CD14-positive monocyte (primary cell): ENCODE measurements around the gene ZBP1. TPM values are rescaled to one million over a fixed set of nuclear protein-coding genes. Genes with fewer than 3 reads are reported as not detected.

ENCODE experiments used
- DNase-seq, 3 donors: peaks; one replicate each; pipeline ENCODE4 v3.0.0-alpha.2; 2011 to 2022
- H2AFZ ChIP-seq: 2 replicates; pipeline ENCODE4 v1.6.0; 2012; ENCODE audit warnings: mild to moderate bottlenecking, low read depth, low read length, inconsistent platforms; ENCODE audit not compliant: insufficient read depth, poor library complexity, severe bottlenecking
- H3K27ac ChIP-seq, 2 donors: 1 replicate in 1 of 2; 2 replicates in 1 of 2; pipeline ENCODE4 v1.5.1; 2012 to 2013; ENCODE audit warnings: low read length in 2 of 2, control low read depth in 1 of 2, inconsistent platforms in 1 of 2, low read depth in 1 of 2, mild to moderate bottlenecking in 1 of 2
- H3K27me3 ChIP-seq, 2 donors: one replicate each; pipeline versions ENCODE4 v1.6.0 to v1.6.1; 2011 to 2013; ENCODE audit warnings: low read length in 2 of 2; ENCODE audit not compliant: control insufficient read depth in 2 of 2, insufficient read depth in 2 of 2
- H3K36me3 ChIP-seq, 2 donors: replicated peaks in 1 of 2; 1 replicate in 1 of 2; 2 replicates in 1 of 2; pipeline versions ENCODE4 v1.5.1 to v1.6.1; 2012 to 2013; ENCODE audit warnings: low read length in 2 of 2, control low read depth in 1 of 2, inconsistent platforms in 1 of 2, mild to moderate bottlenecking in 1 of 2; ENCODE audit not compliant: insufficient read depth in 2 of 2, control insufficient read depth in 1 of 2
- H3K4me1 ChIP-seq, 2 donors: 1 replicate in 1 of 2; 2 replicates in 1 of 2; pipeline versions ENCODE4 v1.5.1 to v1.6.1; 2012 to 2013; ENCODE audit warnings: low read length in 2 of 2, control low read depth in 1 of 2, inconsistent platforms in 1 of 2, mild to moderate bottlenecking in 1 of 2, moderate library complexity in 1 of 2; ENCODE audit not compliant: insufficient read depth in 2 of 2, control insufficient read depth in 1 of 2
- H3K4me2 ChIP-seq: replicated peaks from 2 replicates; pipeline ENCODE3; 2012; ENCODE audit warnings: low read length, moderate library complexity, mild to moderate bottlenecking; ENCODE audit not compliant: poor library complexity, severe bottlenecking; ENCODE audit errors: extremely low read depth
- H3K4me3 ChIP-seq, 3 experiments: fragments of 200-600 bp in 1 of 3; sonication (generic) in 1 of 3; replicated peaks in 1 of 3; 1 replicate in 2 of 3; 2 replicates in 1 of 3; pipeline ENCODE4 v1.5.1; 2011 to 2013; ENCODE audit warnings: low read length in 3 of 3, mild to moderate bottlenecking in 3 of 3, control low read depth in 2 of 3, low read depth in 2 of 3, inconsistent platforms in 1 of 3, moderate library complexity in 1 of 3
- H3K79me2 ChIP-seq: 2 replicates; pipeline ENCODE4 v1.6.0; 2012; ENCODE audit warnings: mild to moderate bottlenecking, control low read depth, inconsistent platforms, low read length, moderate library complexity; ENCODE audit not compliant: insufficient read depth
- H3K9ac ChIP-seq: 2 replicates; pipeline ENCODE4 v1.6.0; 2017; ENCODE audit warnings: low read length, mild to moderate bottlenecking; ENCODE audit not compliant: insufficient read depth, poor library complexity, severe bottlenecking
- H3K9me3 ChIP-seq, 2 donors: replicated peaks in 1 of 2; 1 replicate in 1 of 2; 2 replicates in 1 of 2; pipeline versions ENCODE4 v1.5.1 to v1.6.1; 2012 to 2013; ENCODE audit warnings: low read length in 2 of 2, control low read depth in 1 of 2; ENCODE audit not compliant: control insufficient read depth in 1 of 2, insufficient read depth in 1 of 2
- H4K20me1 ChIP-seq: 2 replicates; pipeline ENCODE4 v1.6.0; 2012; ENCODE audit warnings: mild to moderate bottlenecking, low read length, control low read depth, moderate library complexity; ENCODE audit not compliant: insufficient read depth
- H3K27ac Mint-ChIP-seq, 7 donors: one replicate each; pipeline ENCODE4 v1.8.0; 2020; ENCODE audit warnings: mild to moderate bottlenecking in 7 of 7, mixed read lengths in 7 of 7, moderate library complexity in 6 of 7, inconsistent platforms in 2 of 7
- H3K27me3 Mint-ChIP-seq, 3 donors: one replicate each; pipeline ENCODE4 v1.8.0; 2021 to 2022; ENCODE audit warnings: low read depth in 3 of 3, mild to moderate bottlenecking in 3 of 3, mixed read lengths in 3 of 3, moderate library complexity in 3 of 3, inconsistent platforms in 1 of 3
- H3K36me3 Mint-ChIP-seq, 2 donors: one replicate each; pipeline ENCODE4 v1.8.0; 2020; ENCODE audit warnings: mixed read lengths in 2 of 2, inconsistent platforms in 1 of 2, mild to moderate bottlenecking in 1 of 2
- H3K4me1 Mint-ChIP-seq: one replicate; pipeline ENCODE4 v1.8.0; 2020; ENCODE audit warnings: mild to moderate bottlenecking, mixed read lengths
- H3K4me3 Mint-ChIP-seq, 2 donors: one replicate each; pipeline ENCODE4 v1.8.0; 2020; ENCODE audit warnings: mild to moderate bottlenecking in 2 of 2, mixed read lengths in 2 of 2, moderate library complexity in 1 of 2
- H3K9me3 Mint-ChIP-seq, 7 donors: one replicate each; pipeline ENCODE4 v1.8.0; 2020 to 2022; ENCODE audit warnings: mixed read lengths in 7 of 7, mild to moderate bottlenecking in 6 of 7, moderate library complexity in 6 of 7, inconsistent platforms in 2 of 7
- CTCF ChIP-seq: fragments of 200-600 bp; IDR thresholded peaks from one replicate; pipeline ENCODE4 v1.8.0; 2022; ENCODE audit warnings: antibody characterized with exemption, mild to moderate bottlenecking
- WGBS: methylation state at CpG from one replicate; pipeline ENCODE4 v1.1.5; 2013; ENCODE audit warnings: missing lambda C conversion rate; ENCODE audit not compliant: insufficient coverage; 5-methylcytosine and 5-hydroxymethylcytosine counted together
- intact Hi-C, 2 donors: fragments of 100-400 bp; cut with micrococcal nuclease; formaldehyde crosslinking; loops; one replicate each; pipeline versions ENCODE4 v1.15.0 to v1.15.1; 2023
- polyA plus RNA-seq, 3 donors: library from polyadenylated mRNA; depleted of rRNA in 1 of 3; unstranded in 2 of 3; stranded (reverse) in 1 of 3; fragments of 300-500 nt in 2 of 3; fragments of >200 nt in 1 of 3; fragmentation: Illumina TruSeq in 2 of 3; gene quantifications; 1 replicate in 2 of 3; 2 replicates in 1 of 3; pipeline ENCODE4 v1.2.3, GENCODE V29; 2012 to 2021

The ZBP1 gene
- polyA plus RNA-seq, 3 donors: 2.8 to 25.9 (median 3.0) TPM

GRCh38 chr20:57666834-57667157 lies 46.6 kb upstream of the ZBP1 start:
- Histone ChIP-seq H3K36me3 (no peaks in the 10 kb centered on the region), H3K4me3 (no peak overlapping the region), H3K27ac (no peak overlapping the region), H4K20me1 (no peaks in the 10 kb centered on the region), H3K27me3 (peaks cover 0 to 2% of the 10 kb centered on the region in 2 donors), H3K4me1 (no peaks in the 10 kb centered on the region), H2AFZ (no peak overlapping the region), H3K79me2 (no peaks in the 10 kb centered on the region), H3K9me3 (no peaks in the 10 kb centered on the region), H3K4me2 (no peak overlapping the region), H3K9ac (no peak overlapping the region)
- Mint-ChIP-seq H3K4me1 (no peaks in the 10 kb centered on the region), H3K36me3 (no peaks in the 10 kb centered on the region), H3K9me3 (no peaks in the 10 kb centered on the region), H3K4me3 (no peak overlapping the region), H3K27me3 (peaks cover 1 to 4% (median 3%) of the 10 kb centered on the region in 3 donors), H3K27ac (no peak overlapping the region)
- DNase-seq: no peak
- 86% methylated on average over 11 of the region's 13 CpGs for WGBS
- no peak for TF ChIP-seq CTCF
- intact Hi-C loops: no loop called here

GRCh38 chr20:57666106-57666833 lies 46.0 kb upstream of the ZBP1 start:
- Histone ChIP-seq H3K4me1 (no peaks in the 10 kb centered on the region), H3K4me2 (no peak overlapping the region), H3K9me3 (no peaks in the 10 kb centered on the region), H3K4me3 (no peak overlapping the region), H3K79me2 (no peaks in the 10 kb centered on the region), H3K36me3 (no peaks in the 10 kb centered on the region), H3K27ac (no peak overlapping the region), H3K9ac (no peak overlapping the region), H4K20me1 (no peaks in the 10 kb centered on the region), H3K27me3 (no peaks in the 10 kb centered on the region), H2AFZ (no peak overlapping the region)
- Mint-ChIP-seq H3K9me3 (no peaks in the 10 kb centered on the region), H3K4me1 (no peaks in the 10 kb centered on the region), H3K4me3 (no peak overlapping the region), H3K36me3 (no peaks in the 10 kb centered on the region), H3K27ac (no peak overlapping the region), H3K27me3 (peaks cover 1 to 4% (median 1%) of the 10 kb centered on the region in 3 donors)
- 88% methylated on average over 18 of the region's 21 CpGs for WGBS
- no peak for TF ChIP-seq CTCF
- DNase-seq: no peak
- intact Hi-C loops: no loop called here
